NB4 (cell line): ENCODE measurements around the gene NXF1.

ENCODE experiments used
- DNase-seq: peaks from one replicate; pipeline ENCODE4 v3.0.0; 2010; ENCODE audit warnings: low read depth
- H3K4me3 ChIP-seq: one replicate; pipeline ENCODE4 v1.5.1; 2011; ENCODE audit warnings: mild to moderate bottlenecking, low read depth, low read length, moderate library complexity
- CTCF ChIP-seq: IDR thresholded peaks from one replicate; pipeline ENCODE4 v1.5.1; 2012; ENCODE audit warnings: low read depth, low read length
- MAX ChIP-seq: IDR thresholded peaks from 2 replicates; pipeline ENCODE4 v1.6.1; 2011; ENCODE audit warnings: low read depth, low read length
- MYC ChIP-seq: IDR thresholded peaks from 2 replicates; pipeline ENCODE4 v1.6.1; 2011; ENCODE audit warnings: low read depth, low read length
- POLR2A ChIP-seq: IDR thresholded peaks from 2 replicates; pipeline ENCODE4 v1.6.1; 2011; ENCODE audit warnings: mild to moderate bottlenecking; ENCODE audit not compliant: insufficient read length; ENCODE audit errors: extremely low read depth

The NXF1 gene

GRCh38 chr11:62805076-62805892, at the start of gene NXF1:
Gene NXF1 (minus strand): TSS chr11:62805440. CDS start chr11:62805356, 84 bp downstream.
- H3K4me3 ChIP-seq = peak within 1 kb of the TSS; percentile 94
- TF ChIP-seq MAX (peak; percentile 76), MYC (peak; percentile 65; the same call in 1 of the 2 replicates), CTCF (no peak), POLR2A (peak; percentile 100)
- DNase-seq = peak; percentile 97

GRCh38 chr11:62854013-62854824, 49.0 kb upstream of the NXF1 start:
- TF ChIP-seq MYC (no peak), MAX (no peak), POLR2A (no peak), CTCF (no peak)
- peak overlapping the region; percentile 88 for H3K4me3 ChIP-seq
- no peak for DNase-seq

- DNase-seq = no peak
- H3K4me3 ChIP-seq = peak overlapping the region; percentile 88
- TF ChIP-seq POLR2A = no peak
- TF ChIP-seq CTCF = no peak
- TF ChIP-seq MYC = no peak
- no peak for TF ChIP-seq MAX
Observed at GRCh38 chr11:62853279-62853965, 48.2 kb upstream of the NXF1 start.

- peak overlapping the region; percentile 88 for H3K4me3 ChIP-seq
- no peak for DNase-seq
- no peak for TF ChIP-seq POLR2A
- no peak for TF ChIP-seq CTCF
- TF ChIP-seq MAX = no peak
- TF ChIP-seq MYC = no peak
Observed at GRCh38 chr11:62852523-62853188, 47.4 kb upstream of the NXF1 start.

- TF ChIP-seq MAX = no peak
- TF ChIP-seq CTCF = no peak
- TF ChIP-seq POLR2A = no peak
- no peak for TF ChIP-seq MYC
- DNase-seq = peak; percentile 40
- H3K4me3 ChIP-seq = peak overlapping the region; percentile 88
Observed at GRCh38 chr11:62851807-62852522, 46.7 kb upstream of the NXF1 start.
